GM12878 (cell line): Measurements from ENCODE around the gene ENTPD5. TPM values are rescaled to one million over a fixed set of nuclear protein-coding genes. Genes with fewer than 3 reads are reported as not detected.

Source experiments
- ATAC-seq: fragments of 200-7000 bp; cut with Tn5 transposase; 3 replicates; pipeline ENCODE4 v1.9.1; 2020; ENCODE audit warnings: mild to moderate bottlenecking, moderate library complexity
- BruUV-seq: library from RNA; stranded (reverse); fragments of 400-500 nt; replicated peaks from 2 replicates; lab custom pipeline; 2021; lab: Mats Ljungman, UMichigan
- CTCF ChIA-PET: fragments of 300-600 bp; sonication (Branson Sonifier 250); formaldehyde crosslinking; extraction: SDS; loops from one replicate; lab custom pipeline; 2021; ENCODE audit warnings: inconsistent platforms; lab: Yijun Ruan, JAX
- POLR2A ChIA-PET: fragments of 350-600 bp; formaldehyde crosslinking; extraction: SDS; loops from one replicate; lab custom pipeline; 2021; ENCODE audit warnings: inconsistent platforms; lab: Charles Lee
- RAD21 ChIA-PET: fragments of 300-600 bp; sonication (Branson Sonifier 250); formaldehyde crosslinking; loops from one replicate; lab custom pipeline; 2023; ENCODE audit warnings: antibody characterized with exemption; ENCODE audit not compliant: unreplicated experiment; lab: Charles Lee
- SMC1A ChIA-PET: fragments of 300-600 bp; sonication (Branson Sonifier 250); formaldehyde crosslinking; loops from one replicate; lab custom pipeline; 2023; ENCODE audit not compliant: unreplicated experiment, uncharacterized antibody; lab: Charles Lee
- DNase-seq: peaks from one replicate; pipeline ENCODE4 v3.0.0-alpha.2; 2011; ENCODE audit warnings: low read depth, low spot score
- FAIRE-seq: peaks from 3 replicates; lab custom pipeline; 2011; peaks lifted over from hg19 to GRCh38; lab: Jason Lieb, UNC
- H2AFZ ChIP-seq: 2 replicates; pipeline ENCODE4 v1.6.0; 2011; ENCODE audit warnings: low read depth, low read length, control low read depth; ENCODE audit not compliant: control insufficient read depth
- H3K27ac ChIP-seq: 2 replicates; pipeline ENCODE4 v1.5.1; 2011; ENCODE audit warnings: control low read depth; ENCODE audit not compliant: control insufficient read depth, insufficient read depth
- H3K27me3 ChIP-seq, 2 experiments: replicated peaks in 1 of 2; 2 replicates each; pipeline versions ENCODE4 v1.6.0 to v1.6.1; 2011; ENCODE audit warnings: low read length in 1 of 2; ENCODE audit not compliant: control insufficient read depth in 2 of 2, insufficient read depth in 2 of 2
- H3K36me3 ChIP-seq, 2 experiments: 2 replicates each; pipeline ENCODE4 v1.5.1; 2011; ENCODE audit warnings: low read length in 1 of 2; ENCODE audit not compliant: control insufficient read depth in 2 of 2, insufficient read depth in 2 of 2
- H3K4me1 ChIP-seq: 2 replicates; pipeline ENCODE4 v1.6.1; 2011; ENCODE audit warnings: mild to moderate bottlenecking, low read length, moderate library complexity, mixed read lengths; ENCODE audit not compliant: control insufficient read depth, insufficient read depth
- H3K4me2 ChIP-seq: 2 replicates; pipeline ENCODE4 v1.6.0; 2011; ENCODE audit warnings: control low read depth; ENCODE audit not compliant: control insufficient read depth, insufficient read depth
- H3K4me3 ChIP-seq: fragments of 200-600 bp; sonication (generic); 2 replicates; pipeline ENCODE4 v1.5.1; 2016
- H3K79me2 ChIP-seq: 2 replicates; pipeline ENCODE4 v1.6.0; 2011; ENCODE audit warnings: low read length; ENCODE audit not compliant: control insufficient read depth, insufficient read depth
- H3K9ac ChIP-seq: 2 replicates; pipeline ENCODE4 v1.8.0; 2011; ENCODE audit warnings: low read length, control low read depth, mixed read lengths; ENCODE audit not compliant: control insufficient read depth, insufficient read depth
- H3K9me3 ChIP-seq: replicated peaks from 3 replicates; pipeline ENCODE4 v1.5.1; 2011; ENCODE audit warnings: mild to moderate bottlenecking, low read length; ENCODE audit not compliant: control insufficient read depth, insufficient read depth
- H4K20me1 ChIP-seq: 2 replicates; pipeline ENCODE4 v1.6.0; 2011; ENCODE audit not compliant: control insufficient read depth, insufficient read depth
- BCL11A ChIP-seq: IDR thresholded peaks from 2 replicates; pipeline ENCODE4 v1.6.1; 2011; ENCODE audit warnings: low read depth, low read length
- CREM ChIP-seq: IDR thresholded peaks from 2 replicates; pipeline ENCODE4 v1.6.1; 2014; ENCODE audit warnings: antibody characterized with exemption, low read depth
- JUND ChIP-seq: IDR thresholded peaks from 2 replicates; pipeline ENCODE4 v1.6.1; 2012; ENCODE audit warnings: low read depth, mild to moderate bottlenecking, low read length, improper control_type of control experiment, moderate library complexity
- PML ChIP-seq: IDR thresholded peaks from 2 replicates; pipeline ENCODE4 v1.6.1; 2012; ENCODE audit warnings: low read length, inconsistent platforms
- POLR2A ChIP-seq: IDR thresholded peaks from 2 replicates; pipeline ENCODE4 v1.6.1; 2011; ENCODE audit warnings: low read depth, mild to moderate bottlenecking, low read length
- POLR2AphosphoS5 ChIP-seq: IDR thresholded peaks from 2 replicates; pipeline ENCODE4 v1.6.1; 2011; ENCODE audit warnings: mild to moderate bottlenecking, low read length, inconsistent platforms
- POU2F2 ChIP-seq: IDR thresholded peaks from 3 replicates; pipeline ENCODE4 v1.6.1; 2011; ENCODE audit warnings: low read depth, mild to moderate bottlenecking, low read length, borderline replicate concordance
- RB1 ChIP-seq: fragments of 450-650 bp; formaldehyde crosslinking; IDR thresholded peaks from 2 replicates; pipeline ENCODE4 v1.6.1; 2017; ENCODE audit warnings: mild to moderate bottlenecking, borderline replicate concordance
- RUNX3 ChIP-seq: IDR thresholded peaks from 2 replicates; pipeline ENCODE4 v1.6.1; 2012; ENCODE audit warnings: low read length, inconsistent platforms
- SMAD5 ChIP-seq: IDR thresholded peaks from 2 replicates; pipeline ENCODE4 v1.6.1; 2016; ENCODE audit warnings: antibody characterized with exemption, low read depth
- SMC3 ChIP-seq: IDR thresholded peaks from 2 replicates; pipeline ENCODE4 v1.6.1; 2011; ENCODE audit warnings: low read length, improper control_type of control experiment, borderline replicate concordance
- STAT1 ChIP-seq: fragments of 450-650 bp; conservative IDR thresholded peaks from 2 replicates; pipeline ENCODE4 v1.6.1; 2014; ENCODE audit warnings: antibody characterized with exemption, mild to moderate bottlenecking
- TBL1XR1 ChIP-seq: IDR thresholded peaks from 2 replicates; pipeline ENCODE4 v1.6.1; 2012; ENCODE audit warnings: low read depth, low read length, improper control_type of control experiment
- YY1 ChIP-seq: IDR thresholded peaks from 2 replicates; pipeline ENCODE4 v1.6.1; 2011; ENCODE audit warnings: low read depth, mild to moderate bottlenecking, low read length
- ZSCAN29 ChIP-seq: fragments of 450-650 bp; IDR thresholded peaks from 2 replicates; pipeline ENCODE4 v1.6.1; 2017; ENCODE audit warnings: mild to moderate bottlenecking, moderate library complexity
- WGBS: methylation state at CpG from one replicate; pipeline ENCODE4 v1.1.6; 2016; ENCODE audit warnings: low lambda C conversion rate; ENCODE audit not compliant: insufficient replicate concordance, insufficient coverage; ENCODE audit errors: missing lambda C conversion rate; 5-methylcytosine and 5-hydroxymethylcytosine counted together
- in situ Hi-C: fragments of 300-500 bp; cut with MboI; formaldehyde crosslinking; loops from 9 replicates; pipeline ENCODE4 v1.14.3; 2018; ENCODE audit warnings: mixed read lengths
- intact Hi-C: fragments of 100-400 bp; cut with micrococcal nuclease; formaldehyde crosslinking; loops from one replicate; pipeline ENCODE4 v1.14.2; 2022; ENCODE audit not compliant: unreplicated experiment
- polyA plus RNA-seq, 11 experiments: library from polyadenylated mRNA; depleted of rRNA in 4 of 11; unstranded in 6 of 11; stranded (reverse) in 5 of 11; fragments of >200 nt; fragmentation: Nextera tagmentation in 4 of 11; fragmentation: Illumina TruSeq in 1 of 11; extraction: Ambion mirVana in 4 of 11; extraction: Trizol in 1 of 11; gene quantifications; 1 replicate in 1 of 11; 2 replicates in 10 of 11; pipeline versions ENCODE4 v1.2.1 to v1.2.3, GENCODE V29; 2011 to 2016; ENCODE audit warnings: inconsistent platforms in 2 of 11, missing spikeins in 2 of 11, low read depth in 1 of 11
- total RNA-seq, 4 experiments: library from RNA; depleted of rRNA in 3 of 4; stranded (reverse); fragments of >200 nt in 3 of 4; fragmentation: Illumina TruSeq in 1 of 4; extraction: Trizol in 1 of 4; gene quantifications; 2 replicates each; pipeline versions ENCODE4 v1.2.1 to v1.2.3, GENCODE V29; 2013 to 2021
- TF ChIP-seq, protein P1 (sequence below): IDR thresholded peaks from 2 replicates; pipeline ENCODE4 v1.6.1; 2012; ENCODE audit warnings: low read depth, low read length, improper control_type of control experiment
- TF ChIP-seq, protein P2 (sequence below): IDR thresholded peaks from 2 replicates; pipeline ENCODE4 v1.6.1; 2012; ENCODE audit warnings: low read depth, low read length, improper control_type of control experiment
- TF ChIP-seq, protein P3 (sequence below): IDR thresholded peaks from 2 replicates; pipeline ENCODE4 v1.6.1; 2012; ENCODE audit warnings: improper control_type of control experiment, low read depth, low read length; ENCODE audit not compliant: insufficient replicate concordance

The ENTPD5 gene
- total and polyA plus RNA-seq, 10 of the 15 experiments (the other 5 are each of a cell fraction or from before 2014, with no cell fraction given) = 2.4 to 9.9 (median 7.6) TPM

GRCh38 chr14:73997108-73997943 is 21.8 kb downstream of the ENTPD5 start (continued):
- no peak for TF ChIP-seq POLR2A

- ChIA-PET POLR2A (no interaction called here), RAD21 (no interaction called here), CTCF (no interaction called here), SMC1A (interaction anchor here (0.7 kb wide), 1 partner anchor 42 kb away, joined by 3 read pairs; no protein-coding TSS in a partner anchor)
- Histone ChIP-seq H3K9me3 (no peaks in the 10 kb centered on the region), H3K4me2 (no peak overlapping the region), H3K27me3 (no peaks in the 10 kb centered on the region), H3K27ac (no peak overlapping the region), H3K4me1 (no peaks in the 10 kb centered on the region), H4K20me1 (no peaks in the 10 kb centered on the region), H3K36me3 (peaks cover 0 to 3% of the 10 kb centered on the region in 2 experiments; a peak in 2 of 4 replicates), H2AFZ (no peak overlapping the region), H3K79me2 (no peaks in the 10 kb centered on the region), H3K9ac (no peak overlapping the region), H3K4me3 (no peak overlapping the region)
- FAIRE-seq (no peak), DNase-seq (no peak), ATAC-seq (no peak)
- TF ChIP-seq RB1 (no peak), SMC3 (no peak), POLR2AphosphoS5 (no peak), POU2F2 (no peak), STAT1 (no peak), YY1 (no peak), CREM (no peak), RUNX3 (no peak), ZSCAN29 (no peak), JUND (no peak), SMAD5 (no peak), PML (no peak), TBL1XR1 (no peak), BCL11A (no peak)
- TF ChIP-seq, protein P1, sequence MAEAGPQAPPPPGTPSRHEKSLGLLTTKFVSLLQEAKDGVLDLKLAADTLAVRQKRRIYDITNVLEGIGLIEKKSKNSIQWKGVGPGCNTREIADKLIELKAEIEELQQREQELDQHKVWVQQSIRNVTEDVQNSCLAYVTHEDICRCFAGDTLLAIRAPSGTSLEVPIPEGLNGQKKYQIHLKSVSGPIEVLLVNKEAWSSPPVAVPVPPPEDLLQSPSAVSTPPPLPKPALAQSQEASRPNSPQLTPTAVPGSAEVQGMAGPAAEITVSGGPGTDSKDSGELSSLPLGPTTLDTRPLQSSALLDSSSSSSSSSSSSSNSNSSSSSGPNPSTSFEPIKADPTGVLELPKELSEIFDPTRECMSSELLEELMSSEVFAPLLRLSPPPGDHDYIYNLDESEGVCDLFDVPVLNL = no peak
- TF ChIP-seq, protein P2, sequence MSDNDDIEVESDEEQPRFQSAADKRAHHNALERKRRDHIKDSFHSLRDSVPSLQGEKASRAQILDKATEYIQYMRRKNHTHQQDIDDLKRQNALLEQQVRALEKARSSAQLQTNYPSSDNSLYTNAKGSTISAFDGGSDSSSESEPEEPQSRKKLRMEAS = no peak
- TF ChIP-seq, protein P3, sequence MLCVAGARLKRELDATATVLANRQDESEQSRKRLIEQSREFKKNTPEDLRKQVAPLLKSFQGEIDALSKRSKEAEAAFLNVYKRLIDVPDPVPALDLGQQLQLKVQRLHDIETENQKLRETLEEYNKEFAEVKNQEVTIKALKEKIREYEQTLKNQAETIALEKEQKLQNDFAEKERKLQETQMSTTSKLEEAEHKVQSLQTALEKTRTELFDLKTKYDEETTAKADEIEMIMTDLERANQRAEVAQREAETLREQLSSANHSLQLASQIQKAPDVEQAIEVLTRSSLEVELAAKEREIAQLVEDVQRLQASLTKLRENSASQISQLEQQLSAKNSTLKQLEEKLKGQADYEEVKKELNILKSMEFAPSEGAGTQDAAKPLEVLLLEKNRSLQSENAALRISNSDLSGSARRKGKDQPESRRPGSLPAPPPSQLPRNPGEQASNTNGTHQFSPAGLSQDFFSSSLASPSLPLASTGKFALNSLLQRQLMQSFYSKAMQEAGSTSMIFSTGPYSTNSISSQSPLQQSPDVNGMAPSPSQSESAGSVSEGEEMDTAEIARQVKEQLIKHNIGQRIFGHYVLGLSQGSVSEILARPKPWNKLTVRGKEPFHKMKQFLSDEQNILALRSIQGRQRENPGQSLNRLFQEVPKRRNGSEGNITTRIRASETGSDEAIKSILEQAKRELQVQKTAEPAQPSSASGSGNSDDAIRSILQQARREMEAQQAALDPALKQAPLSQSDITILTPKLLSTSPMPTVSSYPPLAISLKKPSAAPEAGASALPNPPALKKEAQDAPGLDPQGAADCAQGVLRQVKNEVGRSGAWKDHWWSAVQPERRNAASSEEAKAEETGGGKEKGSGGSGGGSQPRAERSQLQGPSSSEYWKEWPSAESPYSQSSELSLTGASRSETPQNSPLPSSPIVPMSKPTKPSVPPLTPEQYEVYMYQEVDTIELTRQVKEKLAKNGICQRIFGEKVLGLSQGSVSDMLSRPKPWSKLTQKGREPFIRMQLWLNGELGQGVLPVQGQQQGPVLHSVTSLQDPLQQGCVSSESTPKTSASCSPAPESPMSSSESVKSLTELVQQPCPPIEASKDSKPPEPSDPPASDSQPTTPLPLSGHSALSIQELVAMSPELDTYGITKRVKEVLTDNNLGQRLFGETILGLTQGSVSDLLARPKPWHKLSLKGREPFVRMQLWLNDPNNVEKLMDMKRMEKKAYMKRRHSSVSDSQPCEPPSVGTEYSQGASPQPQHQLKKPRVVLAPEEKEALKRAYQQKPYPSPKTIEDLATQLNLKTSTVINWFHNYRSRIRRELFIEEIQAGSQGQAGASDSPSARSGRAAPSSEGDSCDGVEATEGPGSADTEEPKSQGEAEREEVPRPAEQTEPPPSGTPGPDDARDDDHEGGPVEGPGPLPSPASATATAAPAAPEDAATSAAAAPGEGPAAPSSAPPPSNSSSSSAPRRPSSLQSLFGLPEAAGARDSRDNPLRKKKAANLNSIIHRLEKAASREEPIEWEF = no peak
- intact Hi-C loops (no loop called here), in situ Hi-C loops (no loop called here)
- WGBS = 50% methylated on average over 2 of the region's 2 CpGs
- no TSS peak for BruUV-seq
Measured at GRCh38 chr14:73996731-73997107, 22.4 kb downstream of the ENTPD5 start.
